ENCODE results near the gene CYTH1. TPM values are rescaled to one million over a fixed set of nuclear protein-coding genes. Genes with fewer than 3 reads are reported as not detected.

CYTH1 gene
- polyA plus RNA-seq, 1 of the 3 experiments (the other 2 are of a cell fraction), result 23.8 TPM

- no peaks in the 10 kb centered on the region; a peak in 1 of 4 replicates for H3K4me1 ChIP-seq (ENCODE audit: control insufficient read depth in 1 of 2, insufficient read depth in 2 of 2, low read depth in 1 of 2, low read length in 1 of 2)
- H3K9me3 ChIP-seq, result no peaks in the 10 kb centered on the region
- H3F3A ChIP-seq (replicated peaks; ENCODE audit: insufficient read depth), result no peaks in the 10 kb centered on the region
- CTCF ChIA-PET, result interaction anchor here (1.1 kb wide), 1 partner anchor 157 kb away, joined by 3 read pairs; no protein-coding TSS in a partner anchor
- H4K20me1 ChIP-seq (ENCODE audit: insufficient read depth), result no peaks in the 10 kb centered on the region
- no peaks in the 10 kb centered on the region; the same call in 1 of the 2 replicates for H3K27me3 ChIP-seq (ENCODE audit: insufficient read depth)
- 82% methylated on average over 14 of the region's 14 CpGs for WGBS (ENCODE audit: low lambda C conversion rate)
- no peak overlapping the region for H3K27ac ChIP-seq (ENCODE audit: low read depth in 2 of 2, low read length in 1 of 2)
- no peak overlapping the region for H3K9ac ChIP-seq
- TF ChIP-seq MXI1 (IDR thresholded peaks at IDR 0.05; ENCODE audit: low read depth, low read length) (no peak), CTCF (IDR thresholded peaks at IDR 0.05) (no peak), POLR2AphosphoS5 (IDR thresholded peaks at IDR 0.05; ENCODE audit: low read depth, low read length) (no peak), GABPA (IDR thresholded peaks at IDR 0.05; ENCODE audit: low read depth) (no peak), RCOR1 (IDR thresholded peaks at IDR 0.05; ENCODE audit: low read length) (no peak), IRF3 (IDR thresholded peaks at IDR 0.05; ENCODE audit: low read depth, low read length) (no peak), MAX (IDR thresholded peaks at IDR 0.05; ENCODE audit: low read depth) (no peak), TEAD4 (IDR thresholded peaks at IDR 0.05; ENCODE audit: borderline replicate concordance, insufficient read depth) (no peak), SIN3A (IDR thresholded peaks at IDR 0.05; ENCODE audit: borderline replicate concordance, low read depth, low read length) (no peak), CHD2 (IDR thresholded peaks at IDR 0.05; ENCODE audit: low read length, partially characterized antibody) (no peak), JUND (IDR thresholded peaks at IDR 0.05) (no peak), ELF1 (IDR thresholded peaks at IDR 0.05) (no peak), RAD21 (IDR thresholded peaks at IDR 0.05; ENCODE audit: low read length) (no peak), RXRA (IDR thresholded peaks at IDR 0.05; ENCODE audit: borderline replicate concordance, low read depth) (no peak)
- TF ChIP-seq, protein P1, sequence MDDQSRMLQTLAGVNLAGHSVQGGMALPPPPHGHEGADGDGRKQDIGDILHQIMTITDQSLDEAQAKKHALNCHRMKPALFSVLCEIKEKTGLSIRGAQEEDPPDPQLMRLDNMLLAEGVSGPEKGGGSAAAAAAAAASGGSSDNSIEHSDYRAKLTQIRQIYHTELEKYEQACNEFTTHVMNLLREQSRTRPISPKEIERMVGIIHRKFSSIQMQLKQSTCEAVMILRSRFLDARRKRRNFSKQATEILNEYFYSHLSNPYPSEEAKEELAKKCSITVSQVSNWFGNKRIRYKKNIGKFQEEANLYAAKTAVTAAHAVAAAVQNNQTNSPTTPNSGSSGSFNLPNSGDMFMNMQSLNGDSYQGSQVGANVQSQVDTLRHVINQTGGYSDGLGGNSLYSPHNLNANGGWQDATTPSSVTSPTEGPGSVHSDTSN (IDR thresholded peaks at IDR 0.05), result no peak
- TF ChIP-seq, protein P2, sequence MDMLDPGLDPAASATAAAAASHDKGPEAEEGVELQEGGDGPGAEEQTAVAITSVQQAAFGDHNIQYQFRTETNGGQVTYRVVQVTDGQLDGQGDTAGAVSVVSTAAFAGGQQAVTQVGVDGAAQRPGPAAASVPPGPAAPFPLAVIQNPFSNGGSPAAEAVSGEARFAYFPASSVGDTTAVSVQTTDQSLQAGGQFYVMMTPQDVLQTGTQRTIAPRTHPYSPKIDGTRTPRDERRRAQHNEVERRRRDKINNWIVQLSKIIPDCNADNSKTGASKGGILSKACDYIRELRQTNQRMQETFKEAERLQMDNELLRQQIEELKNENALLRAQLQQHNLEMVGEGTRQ (IDR thresholded peaks at IDR 0.05; ENCODE audit: borderline replicate concordance, low read depth, low read length), result no peak
- H3K4me2 ChIP-seq, result no peak overlapping the region
- peak; percentile 12 for DNase-seq
- H3K79me2 ChIP-seq (ENCODE audit: insufficient read depth), result no peaks in the 10 kb centered on the region
- no peak overlapping the region for H2AFZ ChIP-seq (ENCODE audit: low read depth)
- no peak overlapping the region for H3K4me3 ChIP-seq (ENCODE audit: low read depth in 2 of 2, low read length in 1 of 2)
- POLR2A ChIA-PET, result no interaction called here
- no peaks in the 10 kb centered on the region for H3K36me3 ChIP-seq (replicated peaks in 1 of 2; ENCODE audit: control insufficient read depth in 1 of 2, insufficient read depth in 2 of 2, low read length in 1 of 2)
- no peaks in the 10 kb centered on the region for H3K9me2 ChIP-seq
Measured at GRCh38 chr17:78644931-78645351, 137.1 kb downstream of the CYTH1 start.
